ENCODE data around the gene DLGAP1.

DNA sequence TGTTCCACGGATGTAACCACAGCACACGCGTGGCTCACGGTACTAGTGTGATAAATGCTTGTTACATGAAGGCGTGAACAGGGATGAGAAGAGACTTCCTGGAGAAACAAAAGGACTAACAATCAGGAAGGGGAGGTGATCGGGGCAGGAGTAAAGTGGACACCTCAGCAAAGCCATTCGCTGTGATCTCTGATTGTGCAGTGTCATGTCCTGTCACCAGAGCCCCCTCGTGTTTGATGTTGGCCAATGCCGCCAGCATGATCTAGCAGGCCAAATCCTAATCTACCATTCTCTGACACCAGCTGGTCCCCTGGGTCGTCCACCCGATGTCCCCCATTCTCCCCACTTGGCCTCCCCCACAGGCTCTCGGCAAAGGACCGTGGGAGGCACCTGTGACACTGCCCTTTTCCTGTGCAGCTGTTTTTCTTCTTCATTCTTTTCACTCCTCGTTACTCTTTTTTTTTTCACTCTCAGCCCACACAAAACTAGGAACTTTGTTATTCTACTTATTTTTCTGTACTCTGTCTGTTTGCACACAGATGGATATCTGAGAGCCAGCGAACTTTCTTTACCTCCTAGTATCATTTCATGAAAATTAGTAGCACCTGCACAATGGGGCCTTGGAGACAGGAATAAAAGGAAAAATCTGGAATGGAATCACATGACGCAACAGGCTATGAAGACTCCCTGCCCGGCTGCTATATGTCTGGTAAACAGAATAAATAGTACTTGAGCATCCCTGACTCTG is 858.3 kb downstream of the DLGAP1 start:
- TF ChIP-seq CTCF (IDR thresholded peaks at IDR 0.05; ENCODE audit: low read depth, low read length) (peak; percentile 51), MYC (IDR thresholded peaks at IDR 0.05; ENCODE audit: low read depth, low read length) (no peak), POLR2A (IDR thresholded peaks at IDR 0.05; ENCODE audit: extremely low read depth, insufficient read length) (no peak)
- TF ChIP-seq, protein P1, sequence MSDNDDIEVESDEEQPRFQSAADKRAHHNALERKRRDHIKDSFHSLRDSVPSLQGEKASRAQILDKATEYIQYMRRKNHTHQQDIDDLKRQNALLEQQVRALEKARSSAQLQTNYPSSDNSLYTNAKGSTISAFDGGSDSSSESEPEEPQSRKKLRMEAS (IDR thresholded peaks at IDR 0.05; ENCODE audit: low read depth, low read length), result peak; percentile 74

All from NB4 (cell line).